ENCODE measurements around the gene COL4A2.

The COL4A2 gene

DNA sequence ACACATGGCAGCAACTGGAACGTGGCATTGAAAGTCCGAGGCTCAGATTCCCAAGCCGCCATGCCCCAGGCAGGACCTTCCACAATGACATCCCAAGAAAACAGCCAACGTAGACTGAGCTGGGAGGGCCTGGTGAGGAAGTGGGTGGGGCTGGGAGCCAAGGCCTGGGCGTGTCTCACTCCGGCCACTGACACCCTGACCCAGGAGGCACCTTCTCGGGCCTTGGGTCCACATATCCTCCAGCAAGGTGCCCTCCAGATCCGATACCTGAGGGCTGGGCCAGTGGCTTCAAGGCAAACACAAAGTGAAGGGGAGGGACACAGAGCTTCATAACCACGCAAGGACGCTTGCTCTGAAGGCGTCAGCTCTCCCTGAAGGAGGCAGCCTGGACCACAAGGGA is 211.5 kb downstream of the COL4A2 start:
- H3K9me3 ChIP-seq (ENCODE audit: control insufficient read depth in 1 of 2, low read length in 2 of 2): no peaks in the 10 kb centered on the region
- no peak overlapping the region for H3K9ac ChIP-seq (ENCODE audit: low read depth in 1 of 2, low read length in 2 of 2)
- peaks cover 0 to 18% of the 10 kb centered on the region in 2 donors for H3K36me3 ChIP-seq (ENCODE audit: control insufficient read depth in 1 of 2, insufficient read depth in 2 of 2, low read length in 2 of 2)
- H3K27ac ChIP-seq (ENCODE audit: low read depth, low read length): peak overlapping the region; percentile 33
- no peaks in the 10 kb centered on the region for H3K27me3 ChIP-seq (ENCODE audit: control insufficient read depth in 1 of 2, insufficient read depth in 2 of 2, low read length in 2 of 2)
- no peak overlapping the region for H3K4me3 ChIP-seq (ENCODE audit: low read depth in 1 of 2, low read length in 2 of 2)
- peaks cover 42 to 52% of the 10 kb centered on the region in 2 donors for H3K4me1 ChIP-seq (ENCODE audit: control insufficient read depth in 1 of 2, insufficient read depth in 2 of 2, low read length in 2 of 2)

GRCh38 chr13:110519046-110519445 is 212.0 kb downstream of the COL4A2 start:
- peaks cover 46 to 56% of the 10 kb centered on the region in 2 donors for H3K4me1 ChIP-seq (ENCODE audit: control insufficient read depth in 1 of 2, insufficient read depth in 2 of 2, low read length in 2 of 2)
- no peaks in the 10 kb centered on the region for H3K27me3 ChIP-seq (ENCODE audit: control insufficient read depth in 1 of 2, insufficient read depth in 2 of 2, low read length in 2 of 2)
- H3K4me3 ChIP-seq (ENCODE audit: low read depth in 1 of 2, low read length in 2 of 2): no peak overlapping the region
- no peaks in the 10 kb centered on the region for H3K9me3 ChIP-seq (ENCODE audit: control insufficient read depth in 1 of 2, low read length in 2 of 2)
- H3K27ac ChIP-seq (ENCODE audit: low read depth, low read length): no peak overlapping the region
- H3K9ac ChIP-seq (ENCODE audit: low read depth in 1 of 2, low read length in 2 of 2): no peak overlapping the region
- H3K36me3 ChIP-seq (ENCODE audit: control insufficient read depth in 1 of 2, insufficient read depth in 2 of 2, low read length in 2 of 2): peaks cover 0 to 19% of the 10 kb centered on the region in 2 donors

- Histone ChIP-seq H3K4me3 (ENCODE audit: low read depth in 1 of 2, low read length in 2 of 2) (no peak overlapping the region), H3K27me3 (ENCODE audit: control insufficient read depth in 1 of 2, insufficient read depth in 2 of 2, low read length in 2 of 2) (no peaks in the 10 kb centered on the region), H3K27ac (ENCODE audit: low read depth, low read length) (no peak overlapping the region), H3K36me3 (ENCODE audit: control insufficient read depth in 1 of 2, insufficient read depth in 2 of 2, low read length in 2 of 2) (peaks cover 0 to 16% of the 10 kb centered on the region in 2 donors), H3K4me1 (ENCODE audit: control insufficient read depth in 1 of 2, insufficient read depth in 2 of 2, low read length in 2 of 2) (peaks cover 51 to 61% of the 10 kb centered on the region in 2 donors), H3K9ac (ENCODE audit: low read depth in 1 of 2, low read length in 2 of 2) (peak overlapping the region in 1 of 2 donors; percentile 36), H3K9me3 (ENCODE audit: control insufficient read depth in 1 of 2, low read length in 2 of 2) (no peaks in the 10 kb centered on the region)
Observed at GRCh38 chr13:110519506-110519905, 212.4 kb downstream of the COL4A2 start.

DNA sequence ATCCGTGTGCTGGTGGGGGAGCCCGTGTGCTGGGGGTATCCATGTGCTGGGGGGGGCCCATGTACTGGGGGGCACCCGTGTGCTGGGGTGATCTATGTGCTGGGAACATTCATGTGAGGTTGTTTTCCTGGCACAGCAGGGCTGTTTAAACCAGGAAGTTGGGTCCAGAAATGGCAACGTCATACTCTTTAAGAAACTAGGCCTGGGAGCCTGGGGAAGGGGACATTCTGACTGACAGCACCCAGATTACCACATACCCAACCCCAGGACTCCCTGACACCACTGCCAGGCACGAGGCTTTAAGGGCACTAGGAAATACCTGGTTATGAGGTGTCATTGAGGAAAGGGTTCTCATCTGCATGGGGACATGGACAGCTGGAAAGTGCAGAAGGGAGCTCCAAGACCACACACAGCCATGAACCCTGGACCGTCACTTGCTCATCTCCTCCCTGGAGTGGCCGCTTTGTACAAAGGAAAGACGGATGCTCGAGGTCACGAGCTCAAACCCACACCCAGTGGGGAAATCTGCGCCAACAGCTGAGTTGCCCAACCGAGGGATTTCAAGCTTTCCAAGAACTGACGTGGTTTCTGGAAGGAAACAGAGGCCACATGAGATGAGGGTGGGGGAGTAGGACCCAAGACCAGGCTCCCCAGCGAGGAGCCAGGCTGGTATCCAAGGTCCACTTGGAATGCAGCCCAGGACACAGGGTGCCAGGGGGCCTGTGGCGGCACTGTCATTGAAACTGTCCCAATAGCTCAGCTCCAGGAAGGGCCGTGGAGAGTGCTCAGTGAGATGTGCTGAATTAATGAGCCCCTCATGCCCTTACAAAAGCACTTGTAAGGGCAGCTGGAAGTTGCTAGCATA is 213.6 kb downstream of the COL4A2 start:
- Histone ChIP-seq H3K4me1 (ENCODE audit: control insufficient read depth in 1 of 2, insufficient read depth in 2 of 2, low read length in 2 of 2) (peaks cover 63 to 72% of the 10 kb centered on the region in 2 donors), H3K27me3 (ENCODE audit: control insufficient read depth in 1 of 2, insufficient read depth in 2 of 2, low read length in 2 of 2) (no peaks in the 10 kb centered on the region), H3K9me3 (ENCODE audit: control insufficient read depth in 1 of 2, low read length in 2 of 2) (no peaks in the 10 kb centered on the region), H3K36me3 (ENCODE audit: control insufficient read depth in 1 of 2, insufficient read depth in 2 of 2, low read length in 2 of 2) (peaks cover 0 to 16% of the 10 kb centered on the region in 2 donors), H3K4me3 (ENCODE audit: low read depth in 1 of 2, low read length in 2 of 2) (peak overlapping the region; percentile 15 to 22), H3K9ac (ENCODE audit: low read depth in 1 of 2, low read length in 2 of 2) (peak overlapping the region; percentile 36 to 49), H3K27ac (ENCODE audit: low read depth, low read length) (peak overlapping the region; percentile 74)

DNA sequence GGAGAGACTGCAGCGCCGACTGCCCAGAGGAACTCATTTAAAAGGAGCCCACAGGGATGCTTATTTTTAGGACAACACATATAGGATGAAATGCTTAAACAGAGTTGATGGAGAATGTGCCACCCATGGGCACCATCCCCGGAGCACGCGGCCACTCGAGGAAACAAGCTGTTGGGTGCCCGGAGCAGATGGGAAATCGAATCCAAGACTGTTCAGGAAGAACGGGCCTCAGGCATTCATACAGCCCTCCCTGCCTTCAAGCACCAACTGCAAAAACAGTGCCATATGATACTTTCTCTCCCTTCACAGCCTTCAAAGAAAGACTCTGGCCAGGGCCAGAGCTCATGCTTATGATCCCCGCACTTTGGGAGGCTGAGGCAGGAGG is 214.2 kb downstream of the COL4A2 start:
- Histone ChIP-seq H3K27me3 (ENCODE audit: control insufficient read depth in 1 of 2, insufficient read depth in 2 of 2, low read length in 2 of 2) (no peaks in the 10 kb centered on the region), H3K9me3 (ENCODE audit: control insufficient read depth in 1 of 2, low read length in 2 of 2) (no peaks in the 10 kb centered on the region), H3K4me3 (ENCODE audit: low read depth in 1 of 2, low read length in 2 of 2) (no peak overlapping the region), H3K9ac (ENCODE audit: low read depth in 1 of 2, low read length in 2 of 2) (no peak overlapping the region), H3K4me1 (ENCODE audit: control insufficient read depth in 1 of 2, insufficient read depth in 2 of 2, low read length in 2 of 2) (peaks cover 69 to 79% of the 10 kb centered on the region in 2 donors), H3K36me3 (ENCODE audit: control insufficient read depth in 1 of 2, insufficient read depth in 2 of 2, low read length in 2 of 2) (peaks cover 0 to 16% of the 10 kb centered on the region in 2 donors), H3K27ac (ENCODE audit: low read depth, low read length) (peak overlapping the region; percentile 64)

DNA sequence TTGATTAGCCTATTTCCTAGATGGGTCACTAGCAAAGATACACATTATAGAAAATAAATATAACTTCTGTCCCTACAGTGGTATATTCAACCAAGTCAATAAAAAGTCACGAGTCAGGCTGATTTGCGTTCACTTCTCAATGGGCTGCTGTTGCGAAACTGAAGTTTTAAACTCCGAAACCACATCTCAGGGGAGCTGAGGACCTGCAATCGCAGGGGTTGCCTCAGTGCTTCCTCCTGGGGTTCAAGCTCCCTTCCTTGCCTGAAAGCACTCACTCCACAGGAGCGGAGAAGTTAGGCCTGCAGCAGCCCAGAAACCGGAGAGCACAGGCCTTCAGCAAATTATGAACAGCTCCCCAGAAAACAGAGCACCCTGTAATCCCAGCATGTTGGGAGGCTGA is 214.9 kb downstream of the COL4A2 start:
- no peak overlapping the region for H3K4me3 ChIP-seq (ENCODE audit: low read depth in 1 of 2, low read length in 2 of 2)
- H3K27me3 ChIP-seq (ENCODE audit: control insufficient read depth in 1 of 2, insufficient read depth in 2 of 2, low read length in 2 of 2): no peaks in the 10 kb centered on the region
- no peaks in the 10 kb centered on the region for H3K9me3 ChIP-seq (ENCODE audit: control insufficient read depth in 1 of 2, low read length in 2 of 2)
- H3K4me1 ChIP-seq (ENCODE audit: control insufficient read depth in 1 of 2, insufficient read depth in 2 of 2, low read length in 2 of 2): peaks cover 75 to 85% of the 10 kb centered on the region in 2 donors
- H3K36me3 ChIP-seq (ENCODE audit: control insufficient read depth in 1 of 2, insufficient read depth in 2 of 2, low read length in 2 of 2): peaks cover 0 to 16% of the 10 kb centered on the region in 2 donors
- no peak overlapping the region for H3K9ac ChIP-seq (ENCODE audit: low read depth in 1 of 2, low read length in 2 of 2)
- no peak overlapping the region for H3K27ac ChIP-seq (ENCODE audit: low read depth, low read length)

- H3K4me3 ChIP-seq (ENCODE audit: low read depth in 1 of 2, low read length in 2 of 2): no peak overlapping the region
- no peak overlapping the region for H3K27ac ChIP-seq (ENCODE audit: low read depth, low read length)
- peaks cover 79 to 87% of the 10 kb centered on the region in 2 donors for H3K4me1 ChIP-seq (ENCODE audit: control insufficient read depth in 1 of 2, insufficient read depth in 2 of 2, low read length in 2 of 2)
- H3K36me3 ChIP-seq (ENCODE audit: control insufficient read depth in 1 of 2, insufficient read depth in 2 of 2, low read length in 2 of 2): peaks cover 0 to 16% of the 10 kb centered on the region in 2 donors
- no peak overlapping the region for H3K9ac ChIP-seq (ENCODE audit: low read depth in 1 of 2, low read length in 2 of 2)
- no peaks in the 10 kb centered on the region for H3K27me3 ChIP-seq (ENCODE audit: control insufficient read depth in 1 of 2, insufficient read depth in 2 of 2, low read length in 2 of 2)
- H3K9me3 ChIP-seq (ENCODE audit: control insufficient read depth in 1 of 2, low read length in 2 of 2): no peaks in the 10 kb centered on the region
Observed at GRCh38 chr13:110522721-110523120, 215.6 kb downstream of the COL4A2 start.

GRCh38 chr13:110523180-110523579 is 216.1 kb downstream of the COL4A2 start:
- no peak overlapping the region for H3K27ac ChIP-seq (ENCODE audit: low read depth, low read length)
- H3K4me1 ChIP-seq (ENCODE audit: control insufficient read depth in 1 of 2, insufficient read depth in 2 of 2, low read length in 2 of 2): peaks cover 79 to 87% of the 10 kb centered on the region in 2 donors
- H3K9me3 ChIP-seq (ENCODE audit: control insufficient read depth in 1 of 2, low read length in 2 of 2): no peaks in the 10 kb centered on the region
- H3K4me3 ChIP-seq (ENCODE audit: low read depth in 1 of 2, low read length in 2 of 2): no peak overlapping the region
- no peaks in the 10 kb centered on the region for H3K27me3 ChIP-seq (ENCODE audit: control insufficient read depth in 1 of 2, insufficient read depth in 2 of 2, low read length in 2 of 2)
- peaks cover 0 to 16% of the 10 kb centered on the region in 2 donors for H3K36me3 ChIP-seq (ENCODE audit: control insufficient read depth in 1 of 2, insufficient read depth in 2 of 2, low read length in 2 of 2)
- H3K9ac ChIP-seq (ENCODE audit: low read depth in 1 of 2, low read length in 2 of 2): no peak overlapping the region

- H3K27ac ChIP-seq (ENCODE audit: low read depth, low read length): peak overlapping the region; percentile 64
- H3K4me3 ChIP-seq (ENCODE audit: low read depth in 1 of 2, low read length in 2 of 2): peak overlapping the region; percentile 1 to 19
- no peaks in the 10 kb centered on the region for H3K9me3 ChIP-seq (ENCODE audit: control insufficient read depth in 1 of 2, low read length in 2 of 2)
- H3K27me3 ChIP-seq (ENCODE audit: control insufficient read depth in 1 of 2, insufficient read depth in 2 of 2, low read length in 2 of 2): no peaks in the 10 kb centered on the region
- H3K4me1 ChIP-seq (ENCODE audit: control insufficient read depth in 1 of 2, insufficient read depth in 2 of 2, low read length in 2 of 2): peaks cover 74 to 87% of the 10 kb centered on the region in 2 donors
- H3K9ac ChIP-seq (ENCODE audit: low read depth in 1 of 2, low read length in 2 of 2): peak overlapping the region; percentile 45 to 51
- peaks cover 0 to 13% of the 10 kb centered on the region in 2 donors for H3K36me3 ChIP-seq (ENCODE audit: control insufficient read depth in 1 of 2, insufficient read depth in 2 of 2, low read length in 2 of 2)
Observed at GRCh38 chr13:110523838-110524540, 216.9 kb downstream of the COL4A2 start.
